ENCODE data around the gene ADGRG3. TPM values are rescaled to one million over a fixed set of nuclear protein-coding genes. Genes with fewer than 3 reads are reported as not detected.

The ADGRG3 gene
- total and polyA plus RNA-seq, 9 of the 15 experiments (the other 6 are each of a cell fraction or from before 2014, with no cell fraction given), result 0.09 to 0.52 (median 0.14) TPM; not detected in 3

DNA sequence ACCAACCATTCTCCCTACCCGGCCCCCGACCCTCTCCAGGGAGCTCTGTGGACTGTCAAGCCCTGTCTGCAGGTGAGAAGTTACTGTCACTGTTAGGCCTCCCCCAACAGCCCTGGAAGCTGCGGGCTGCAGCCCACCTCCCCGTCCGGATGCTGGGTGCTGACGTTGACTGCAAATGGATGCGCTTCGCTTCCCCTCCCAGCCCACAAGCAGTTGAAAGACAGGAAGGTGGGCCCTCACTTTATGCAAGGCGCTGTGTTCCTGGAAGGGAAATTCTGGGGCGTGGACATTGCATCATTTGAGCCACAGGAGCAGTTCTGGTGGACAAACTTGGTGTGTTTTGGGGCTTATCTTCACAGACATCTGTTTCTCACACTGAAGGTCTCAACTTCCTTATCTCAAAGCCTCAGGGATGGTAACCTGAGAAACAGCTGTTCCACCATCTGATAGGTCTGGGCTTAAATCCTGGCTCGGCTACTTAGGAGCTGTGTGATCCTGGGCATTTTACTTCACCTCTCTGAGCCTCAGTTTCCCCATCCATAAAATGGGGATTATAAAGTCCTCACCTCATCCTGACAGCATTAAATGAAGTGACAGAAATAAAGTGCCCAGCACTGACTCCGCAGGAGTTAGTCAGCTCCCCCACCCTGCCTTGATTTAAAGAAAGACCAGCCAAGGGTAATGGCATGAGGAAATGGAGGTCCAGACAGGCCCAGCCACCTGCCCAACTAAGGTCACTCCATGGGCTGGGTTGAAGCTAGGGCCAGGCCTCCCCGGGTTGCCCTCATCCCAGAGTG, 21.9 kb downstream of the ADGRG3 start (continued):
- TF ChIP-seq, protein P1, sequence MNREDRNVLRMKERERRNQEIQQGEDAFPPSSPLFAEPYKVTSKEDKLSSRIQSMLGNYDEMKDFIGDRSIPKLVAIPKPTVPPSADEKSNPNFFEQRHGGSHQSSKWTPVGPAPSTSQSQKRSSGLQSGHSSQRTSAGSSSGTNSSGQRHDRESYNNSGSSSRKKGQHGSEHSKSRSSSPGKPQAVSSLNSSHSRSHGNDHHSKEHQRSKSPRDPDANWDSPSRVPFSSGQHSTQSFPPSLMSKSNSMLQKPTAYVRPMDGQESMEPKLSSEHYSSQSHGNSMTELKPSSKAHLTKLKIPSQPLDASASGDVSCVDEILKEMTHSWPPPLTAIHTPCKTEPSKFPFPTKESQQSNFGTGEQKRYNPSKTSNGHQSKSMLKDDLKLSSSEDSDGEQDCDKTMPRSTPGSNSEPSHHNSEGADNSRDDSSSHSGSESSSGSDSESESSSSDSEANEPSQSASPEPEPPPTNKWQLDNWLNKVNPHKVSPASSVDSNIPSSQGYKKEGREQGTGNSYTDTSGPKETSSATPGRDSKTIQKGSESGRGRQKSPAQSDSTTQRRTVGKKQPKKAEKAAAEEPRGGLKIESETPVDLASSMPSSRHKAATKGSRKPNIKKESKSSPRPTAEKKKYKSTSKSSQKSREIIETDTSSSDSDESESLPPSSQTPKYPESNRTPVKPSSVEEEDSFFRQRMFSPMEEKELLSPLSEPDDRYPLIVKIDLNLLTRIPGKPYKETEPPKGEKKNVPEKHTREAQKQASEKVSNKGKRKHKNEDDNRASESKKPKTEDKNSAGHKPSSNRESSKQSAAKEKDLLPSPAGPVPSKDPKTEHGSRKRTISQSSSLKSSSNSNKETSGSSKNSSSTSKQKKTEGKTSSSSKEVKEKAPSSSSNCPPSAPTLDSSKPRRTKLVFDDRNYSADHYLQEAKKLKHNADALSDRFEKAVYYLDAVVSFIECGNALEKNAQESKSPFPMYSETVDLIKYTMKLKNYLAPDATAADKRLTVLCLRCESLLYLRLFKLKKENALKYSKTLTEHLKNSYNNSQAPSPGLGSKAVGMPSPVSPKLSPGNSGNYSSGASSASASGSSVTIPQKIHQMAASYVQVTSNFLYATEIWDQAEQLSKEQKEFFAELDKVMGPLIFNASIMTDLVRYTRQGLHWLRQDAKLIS (CRISPR knock-in tag; IDR thresholded peaks at IDR 0.05), result peak; percentile 80; the same call in 1 of the 2 replicates
- TF ChIP-seq ZNF507 (tag; conservative IDR thresholded peaks at IDR 0.05) (no peak), SRSF9 (IDR thresholded peaks at IDR 0.05; ENCODE audit: borderline replicate concordance, low read depth, low read length) (no peak), HEY1 (CRISPR knock-in tag; IDR thresholded peaks at IDR 0.05; ENCODE audit: borderline replicate concordance) (peak; percentile 85; the same call in 1 of the 2 replicates), SNIP1 (IDR thresholded peaks at IDR 0.05; ENCODE audit: low read depth) (no peak), HDAC3 (IDR thresholded peaks at IDR 0.05; ENCODE audit: borderline replicate concordance, partially characterized antibody) (peak; percentile 99), POLR2H (tag; IDR thresholded peaks at IDR 0.05; ENCODE audit: low read depth) (no peak; the same call in 1 of the 2 replicates), ZNF431 (CRISPR knock-in tag; IDR thresholded peaks at IDR 0.05) (peak; percentile 80), CC2D1A (IDR thresholded peaks at IDR 0.05) (peak; percentile 99), ZKSCAN8 (CRISPR knock-in tag; IDR thresholded peaks at IDR 0.05) (peak; percentile 89; the same call in 1 of the 2 replicates), KAT8 (IDR thresholded peaks at IDR 0.05; ENCODE audit: low read depth) (no peak), HDAC6 (IDR thresholded peaks at IDR 0.05; ENCODE audit: low read depth, low read length) (no peak)
- TF ChIP-seq, protein P2, sequence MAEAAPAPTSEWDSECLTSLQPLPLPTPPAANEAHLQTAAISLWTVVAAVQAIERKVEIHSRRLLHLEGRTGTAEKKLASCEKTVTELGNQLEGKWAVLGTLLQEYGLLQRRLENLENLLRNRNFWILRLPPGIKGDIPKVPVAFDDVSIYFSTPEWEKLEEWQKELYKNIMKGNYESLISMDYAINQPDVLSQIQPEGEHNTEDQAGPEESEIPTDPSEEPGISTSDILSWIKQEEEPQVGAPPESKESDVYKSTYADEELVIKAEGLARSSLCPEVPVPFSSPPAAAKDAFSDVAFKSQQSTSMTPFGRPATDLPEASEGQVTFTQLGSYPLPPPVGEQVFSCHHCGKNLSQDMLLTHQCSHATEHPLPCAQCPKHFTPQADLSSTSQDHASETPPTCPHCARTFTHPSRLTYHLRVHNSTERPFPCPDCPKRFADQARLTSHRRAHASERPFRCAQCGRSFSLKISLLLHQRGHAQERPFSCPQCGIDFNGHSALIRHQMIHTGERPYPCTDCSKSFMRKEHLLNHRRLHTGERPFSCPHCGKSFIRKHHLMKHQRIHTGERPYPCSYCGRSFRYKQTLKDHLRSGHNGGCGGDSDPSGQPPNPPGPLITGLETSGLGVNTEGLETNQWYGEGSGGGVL (CRISPR knock-in tag; IDR thresholded peaks at IDR 0.05), result 0 out of 2 replicates have a peak, but pooled peaks have one; percentile 3
- TF ChIP-seq, protein P3, sequence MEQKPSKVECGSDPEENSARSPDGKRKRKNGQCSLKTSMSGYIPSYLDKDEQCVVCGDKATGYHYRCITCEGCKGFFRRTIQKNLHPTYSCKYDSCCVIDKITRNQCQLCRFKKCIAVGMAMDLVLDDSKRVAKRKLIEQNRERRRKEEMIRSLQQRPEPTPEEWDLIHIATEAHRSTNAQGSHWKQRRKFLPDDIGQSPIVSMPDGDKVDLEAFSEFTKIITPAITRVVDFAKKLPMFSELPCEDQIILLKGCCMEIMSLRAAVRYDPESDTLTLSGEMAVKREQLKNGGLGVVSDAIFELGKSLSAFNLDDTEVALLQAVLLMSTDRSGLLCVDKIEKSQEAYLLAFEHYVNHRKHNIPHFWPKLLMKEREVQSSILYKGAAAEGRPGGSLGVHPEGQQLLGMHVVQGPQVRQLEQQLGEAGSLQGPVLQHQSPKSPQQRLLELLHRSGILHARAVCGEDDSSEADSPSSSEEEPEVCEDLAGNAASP (IDR thresholded peaks at IDR 0.05), result no peak
- TF ChIP-seq, protein P4, sequence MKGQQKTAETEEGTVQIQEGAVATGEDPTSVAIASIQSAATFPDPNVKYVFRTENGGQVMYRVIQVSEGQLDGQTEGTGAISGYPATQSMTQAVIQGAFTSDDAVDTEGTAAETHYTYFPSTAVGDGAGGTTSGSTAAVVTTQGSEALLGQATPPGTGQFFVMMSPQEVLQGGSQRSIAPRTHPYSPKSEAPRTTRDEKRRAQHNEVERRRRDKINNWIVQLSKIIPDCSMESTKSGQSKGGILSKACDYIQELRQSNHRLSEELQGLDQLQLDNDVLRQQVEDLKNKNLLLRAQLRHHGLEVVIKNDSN (CRISPR knock-in tag; IDR thresholded peaks at IDR 0.05), result no peak
- TF ChIP-seq, protein P5, sequence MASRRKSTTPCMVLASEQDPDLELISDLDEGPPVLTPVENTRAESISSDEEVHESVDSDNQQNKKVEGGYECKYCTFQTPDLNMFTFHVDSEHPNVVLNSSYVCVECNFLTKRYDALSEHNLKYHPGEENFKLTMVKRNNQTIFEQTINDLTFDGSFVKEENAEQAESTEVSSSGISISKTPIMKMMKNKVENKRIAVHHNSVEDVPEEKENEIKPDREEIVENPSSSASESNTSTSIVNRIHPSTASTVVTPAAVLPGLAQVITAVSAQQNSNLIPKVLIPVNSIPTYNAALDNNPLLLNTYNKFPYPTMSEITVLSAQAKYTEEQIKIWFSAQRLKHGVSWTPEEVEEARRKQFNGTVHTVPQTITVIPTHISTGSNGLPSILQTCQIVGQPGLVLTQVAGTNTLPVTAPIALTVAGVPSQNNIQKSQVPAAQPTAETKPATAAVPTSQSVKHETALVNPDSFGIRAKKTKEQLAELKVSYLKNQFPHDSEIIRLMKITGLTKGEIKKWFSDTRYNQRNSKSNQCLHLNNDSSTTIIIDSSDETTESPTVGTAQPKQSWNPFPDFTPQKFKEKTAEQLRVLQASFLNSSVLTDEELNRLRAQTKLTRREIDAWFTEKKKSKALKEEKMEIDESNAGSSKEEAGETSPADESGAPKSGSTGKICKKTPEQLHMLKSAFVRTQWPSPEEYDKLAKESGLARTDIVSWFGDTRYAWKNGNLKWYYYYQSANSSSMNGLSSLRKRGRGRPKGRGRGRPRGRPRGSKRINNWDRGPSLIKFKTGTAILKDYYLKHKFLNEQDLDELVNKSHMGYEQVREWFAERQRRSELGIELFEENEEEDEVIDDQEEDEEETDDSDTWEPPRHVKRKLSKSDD (conservative IDR thresholded peaks at IDR 0.05; ENCODE audit: low read length), result no peak
